MM.1S (cell line): Measurements from ENCODE around the gene CDK5.
A peak's percentile ranks its signal among the peaks of the same experiment; 100 is the strongest.

Source experiments
- DNase-seq: peaks from one replicate; pipeline ENCODE4 v3.0.0-alpha.2; 2015
- H2AFZ ChIP-seq: fragments of 300-600 bp; sonication (generic); 2 replicates; pipeline ENCODE4 v1.6.0; 2016; ENCODE audit warnings: antibody characterized with exemption, low read length
- H3F3A ChIP-seq: fragments of 300-600 bp; sonication (generic); 2 replicates; pipeline ENCODE4 v1.6.1; 2016; ENCODE audit warnings: mild to moderate bottlenecking, antibody characterized with exemption, low read length, moderate library complexity, mixed read lengths; ENCODE audit not compliant: insufficient read depth
- H3K27ac ChIP-seq: fragments of 300-600 bp; sonication (generic); 2 replicates; pipeline ENCODE4 v1.5.1; 2016; ENCODE audit warnings: mild to moderate bottlenecking, low read length
- H3K27me3 ChIP-seq: fragments of 300-600 bp; sonication (generic); replicated peaks from 2 replicates; pipeline ENCODE4 v1.6.0; 2016; ENCODE audit warnings: low read length; ENCODE audit not compliant: insufficient read depth
- H3K36me3 ChIP-seq: fragments of 300-600 bp; sonication (generic); replicated peaks from 2 replicates; pipeline ENCODE4 v1.6.1; 2016; ENCODE audit warnings: mild to moderate bottlenecking, low read length, mixed read lengths; ENCODE audit not compliant: insufficient read depth
- H3K4me1 ChIP-seq: fragments of 300-600 bp; sonication (generic); 2 replicates; pipeline ENCODE4 v1.6.1; 2016; ENCODE audit warnings: low read length, mixed read lengths
- H3K4me2 ChIP-seq: fragments of 300-600 bp; sonication (generic); 2 replicates; pipeline ENCODE4 v1.6.0; 2016; ENCODE audit warnings: low read depth, low read length
- H3K4me3 ChIP-seq: fragments of 300-600 bp; sonication (generic); 2 replicates; pipeline ENCODE4 v1.5.1; 2016; ENCODE audit warnings: low read length, mixed read lengths
- H3K79me2 ChIP-seq: fragments of 300-600 bp; sonication (generic); 2 replicates; pipeline ENCODE4 v1.6.1; 2016; ENCODE audit warnings: mixed run types, low read length, mixed read lengths
- H3K9ac ChIP-seq: fragments of 300-600 bp; sonication (generic); 2 replicates; pipeline ENCODE4 v1.6.1; 2016; ENCODE audit warnings: low read length, mixed read lengths
- H3K9me2 ChIP-seq: fragments of 300-600 bp; sonication (generic); replicated peaks from 2 replicates; pipeline ENCODE4 v1.6.1; 2016; ENCODE audit warnings: mild to moderate bottlenecking, low read length, mixed read lengths; ENCODE audit not compliant: insufficient read depth
- H3K9me3 ChIP-seq: fragments of 300-600 bp; sonication (generic); replicated peaks from 2 replicates; pipeline ENCODE4 v1.6.1; 2016; ENCODE audit warnings: mild to moderate bottlenecking, low read length, mixed read lengths; ENCODE audit not compliant: insufficient read depth
- H4K20me1 ChIP-seq: fragments of 300-600 bp; sonication (generic); 2 replicates; pipeline ENCODE4 v1.6.1; 2016; ENCODE audit warnings: mild to moderate bottlenecking, low read length, moderate library complexity, mixed read lengths; ENCODE audit not compliant: insufficient read depth
- CTCF ChIP-seq: fragments of 300-600 bp; sonication (generic); IDR thresholded peaks from 2 replicates; pipeline ENCODE4 v1.5.1; 2016; ENCODE audit warnings: antibody characterized with exemption, low read length, mixed read lengths
- EZH2 ChIP-seq: fragments of 300-600 bp; sonication (generic); optimal IDR thresholded peaks from 2 replicates; pipeline ENCODE3; 2017; ENCODE audit warnings: low read depth, mild to moderate bottlenecking, antibody characterized with exemption, low read length, mixed read lengths
- EZH2phosphoT487 ChIP-seq: fragments of 300-600 bp; sonication (generic); IDR thresholded peaks from 2 replicates; pipeline ENCODE4 v1.6.1; 2018; ENCODE audit warnings: antibody characterized with exemption, low read length

The CDK5 gene

GRCh38 chr7:151051108-151051507 is 6.6 kb downstream of the CDK5 start:
- no peaks in the 10 kb centered on the region for H3K36me3 ChIP-seq
- TF ChIP-seq CTCF = no peak
- no peak for TF ChIP-seq EZH2phosphoT487
- TF ChIP-seq EZH2 = no peak
- peaks cover 18% of the 10 kb centered on the region for H3K27me3 ChIP-seq
- H3K9ac ChIP-seq = no peak overlapping the region
- no peak overlapping the region for H3K27ac ChIP-seq
- H3K4me1 ChIP-seq = no peaks in the 10 kb centered on the region
- H3K9me2 ChIP-seq = no peaks in the 10 kb centered on the region
- DNase-seq = peak; percentile 33
- no peaks in the 10 kb centered on the region for H3K79me2 ChIP-seq
- no peaks in the 10 kb centered on the region for H3K9me3 ChIP-seq
- H3F3A ChIP-seq = no peaks in the 10 kb centered on the region
- H4K20me1 ChIP-seq = no peaks in the 10 kb centered on the region
- no peak overlapping the region for H3K4me2 ChIP-seq
- H2AFZ ChIP-seq = no peak overlapping the region
- no peak overlapping the region for H3K4me3 ChIP-seq

- H3K4me3 ChIP-seq = no peak overlapping the region
- no peak for DNase-seq
- H3K27me3 ChIP-seq = peaks cover 18% of the 10 kb centered on the region
- no peaks in the 10 kb centered on the region for H3K36me3 ChIP-seq
- no peak overlapping the region for H3K4me2 ChIP-seq
- H2AFZ ChIP-seq = no peak overlapping the region
- no peaks in the 10 kb centered on the region for H3K9me3 ChIP-seq
- H3K4me1 ChIP-seq = no peaks in the 10 kb centered on the region
- no peak overlapping the region for H3K27ac ChIP-seq
- TF ChIP-seq EZH2phosphoT487 = no peak
- no peak for TF ChIP-seq EZH2
- no peak for TF ChIP-seq CTCF
- H3K79me2 ChIP-seq = no peaks in the 10 kb centered on the region
- H3K9ac ChIP-seq = no peak overlapping the region
- H3K9me2 ChIP-seq = no peaks in the 10 kb centered on the region
- no peaks in the 10 kb centered on the region for H4K20me1 ChIP-seq
- no peaks in the 10 kb centered on the region for H3F3A ChIP-seq
These were observed 8.7 kb downstream of the CDK5 start for GRCh38 chr7:151048911-151049463.

GRCh38 chr7:151047976-151048815 is 9.5 kb downstream of the CDK5 start, which contains the start of gene ASIC3:
TSS of gene ASIC3 (plus strand) at chr7:151048531. CDS start at chr7:151048886, 355 bp downstream.
- no peaks in the 10 kb centered on the region for H3K9me2 ChIP-seq
- H3K4me2 ChIP-seq = no peak within 1 kb of the TSS
- no peak for DNase-seq
- H3K27me3 ChIP-seq = peaks cover 18% of the 10 kb centered on the region
- no peak within 1 kb of the TSS for H2AFZ ChIP-seq
- no peaks in the 10 kb centered on the region for H4K20me1 ChIP-seq
- H3K4me1 ChIP-seq = no peaks in the 10 kb centered on the region
- TF ChIP-seq EZH2phosphoT487 = no peak
- TF ChIP-seq CTCF = no peak
- TF ChIP-seq EZH2 = no peak
- no peaks in the 10 kb centered on the region for H3K9me3 ChIP-seq
- no peaks in the 10 kb centered on the region for H3K36me3 ChIP-seq
- no peaks in the 10 kb centered on the region for H3F3A ChIP-seq
- H3K27ac ChIP-seq = no peak within 1 kb of the TSS
- no peaks in the 10 kb centered on the region for H3K79me2 ChIP-seq
- H3K4me3 ChIP-seq = no peak within 1 kb of the TSS
- no peak within 1 kb of the TSS for H3K9ac ChIP-seq
